ENCODE measurements around the gene PSMD1. TPM values are rescaled to one million over a fixed set of nuclear protein-coding genes. Genes with fewer than 3 reads are reported as not detected.

Gene PSMD1
- total and polyA plus RNA-seq, 2 experiments from 2014 or later = 148 to 177 TPM

DNA sequence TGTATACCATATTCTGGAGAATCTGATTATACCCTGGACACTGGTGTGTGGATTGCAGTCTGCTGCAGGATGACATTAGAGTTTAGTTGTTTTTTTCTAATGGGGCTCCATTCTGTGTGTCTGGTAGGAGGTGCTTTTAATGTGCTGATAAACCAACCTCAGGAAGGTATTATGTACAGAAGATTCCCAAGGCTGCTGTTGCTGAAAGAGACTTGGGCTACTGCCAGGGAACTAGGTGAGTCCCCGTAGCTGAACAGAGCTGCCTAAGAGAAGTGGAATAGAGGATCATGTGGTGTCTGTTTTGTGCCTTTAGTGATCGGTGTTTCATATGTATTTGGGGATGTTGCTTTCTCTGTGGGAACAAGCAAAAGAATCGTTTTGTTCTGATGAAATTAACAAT lies 44.2 kb upstream of the PSMD1 start (continued):
- TF ChIP-seq ZNF462 (CRISPR knock-in tag; IDR thresholded peaks at IDR 0.05) = no peak
- TF ChIP-seq, protein P1, sequence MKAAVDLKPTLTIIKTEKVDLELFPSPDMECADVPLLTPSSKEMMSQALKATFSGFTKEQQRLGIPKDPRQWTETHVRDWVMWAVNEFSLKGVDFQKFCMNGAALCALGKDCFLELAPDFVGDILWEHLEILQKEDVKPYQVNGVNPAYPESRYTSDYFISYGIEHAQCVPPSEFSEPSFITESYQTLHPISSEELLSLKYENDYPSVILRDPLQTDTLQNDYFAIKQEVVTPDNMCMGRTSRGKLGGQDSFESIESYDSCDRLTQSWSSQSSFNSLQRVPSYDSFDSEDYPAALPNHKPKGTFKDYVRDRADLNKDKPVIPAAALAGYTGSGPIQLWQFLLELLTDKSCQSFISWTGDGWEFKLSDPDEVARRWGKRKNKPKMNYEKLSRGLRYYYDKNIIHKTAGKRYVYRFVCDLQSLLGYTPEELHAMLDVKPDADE (IDR thresholded peaks at IDR 0.05) = no peak
- TF ChIP-seq JUNB (IDR thresholded peaks at IDR 0.05; ENCODE audit: unreplicated experiment) = no peak
- no peak for TF ChIP-seq POLR2AphosphoS5 (IDR thresholded peaks at IDR 0.05; ENCODE audit: low read depth)
- TF ChIP-seq ZNF331 (CRISPR knock-in tag; IDR thresholded peaks at IDR 0.05; ENCODE audit: low read depth) = no peak
- no peak for TF ChIP-seq ZNF114 (CRISPR knock-in tag; IDR thresholded peaks at IDR 0.05)
- TF ChIP-seq STAT1 (IDR thresholded peaks at IDR 0.05; ENCODE audit: unreplicated experiment) = no peak
- no peak for TF ChIP-seq NANOG (IDR thresholded peaks at IDR 0.05; ENCODE audit: borderline replicate concordance)

DNA sequence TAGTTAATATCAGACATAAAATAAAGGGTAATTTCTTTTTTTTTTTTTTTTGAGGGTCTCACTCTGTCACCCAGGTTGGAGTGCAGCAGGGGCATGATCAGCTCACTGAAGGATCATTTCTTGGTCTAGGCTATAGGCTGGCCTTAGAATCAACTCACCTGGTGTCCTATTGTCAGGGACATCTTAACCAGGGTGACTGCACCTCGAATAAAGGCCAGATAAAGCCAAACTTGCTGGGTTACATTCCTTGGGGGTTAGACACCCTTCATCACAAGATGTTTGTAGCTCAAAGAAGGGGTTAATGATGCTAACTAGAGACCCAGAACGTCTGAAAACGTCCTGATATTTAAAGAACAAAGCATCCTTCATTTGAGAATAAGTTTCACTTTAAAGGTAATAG lies 42.8 kb upstream of the PSMD1 start:
- no peaks in the 10 kb centered on the region for H3F3A ChIP-seq (replicated peaks; ENCODE audit: low read depth)
- H3K27me3 ChIP-seq (ENCODE audit: insufficient read depth) = no peaks in the 10 kb centered on the region
- DNase-seq (ENCODE audit: low spot score) = peak; percentile 35
- ATAC-seq = peak; percentile 62
- no peaks in the 10 kb centered on the region for H3K79me2 ChIP-seq (replicated peaks; ENCODE audit: insufficient read depth)
- no peak overlapping the region for H3K4me2 ChIP-seq
- no peaks in the 10 kb centered on the region; the same call in 2 of the 3 replicates for H3K36me3 Mint-ChIP-seq (ENCODE audit: low read depth)
- peaks cover 5% of the 10 kb centered on the region; the same call in 2 of the 3 replicates for H3K9me3 Mint-ChIP-seq
- no peak overlapping the region for H3K4me3 Mint-ChIP-seq
- H3K9me2 ChIP-seq (ENCODE audit: insufficient read depth) = no peaks in the 10 kb centered on the region
- H3K4me1 Mint-ChIP-seq = peaks cover 20% of the 10 kb centered on the region
- no peaks in the 10 kb centered on the region; the same call in 1 of the 2 replicates for H3K4me1 ChIP-seq (ENCODE audit: insufficient read depth)
- H3K27ac ChIP-seq (ENCODE audit: low read depth) = no peak overlapping the region
- peaks cover 9% of the 10 kb centered on the region for H3K27me3 Mint-ChIP-seq (ENCODE audit: insufficient read depth, low read depth, poor library complexity)
- no peak overlapping the region for H3K4me3 ChIP-seq
- H4K20me1 ChIP-seq (replicated peaks; ENCODE audit: insufficient read depth) = no peaks in the 10 kb centered on the region
- no peaks in the 10 kb centered on the region for H3K36me3 ChIP-seq (ENCODE audit: insufficient read depth)
- no peak overlapping the region for H3K27ac Mint-ChIP-seq
- H2AFZ ChIP-seq = no peak overlapping the region
- TF ChIP-seq JUNB (IDR thresholded peaks at IDR 0.05; ENCODE audit: unreplicated experiment) (no peak), CREB1 (CRISPR knock-in tag; IDR thresholded peaks at IDR 0.05; ENCODE audit: low read depth) (no peak)
- TF ChIP-seq, protein P1 (IDR thresholded peaks at IDR 0.05) = no peak

Measured in GM23338 (cell line).